Activated T-helper 1 cell treated with anti-CD3 and anti-CD28 coated beads, Interleukin-2, amount 50 U/mL, for 16 hours (primary cell): Measurements from ENCODE around the gene RCOR2.

Experiments used
- DNase-seq, 2 donors: peaks; one replicate each; pipeline ENCODE4 v3.0.0-alpha.2; 2020; ENCODE audit warnings: low read depth in 1 of 2, low spot score in 1 of 2

RCOR2 gene

GRCh38 chr11:63923319-63923718 lies 6.4 kb upstream of the RCOR2 start:
- DNase-seq = no peak

DNA sequence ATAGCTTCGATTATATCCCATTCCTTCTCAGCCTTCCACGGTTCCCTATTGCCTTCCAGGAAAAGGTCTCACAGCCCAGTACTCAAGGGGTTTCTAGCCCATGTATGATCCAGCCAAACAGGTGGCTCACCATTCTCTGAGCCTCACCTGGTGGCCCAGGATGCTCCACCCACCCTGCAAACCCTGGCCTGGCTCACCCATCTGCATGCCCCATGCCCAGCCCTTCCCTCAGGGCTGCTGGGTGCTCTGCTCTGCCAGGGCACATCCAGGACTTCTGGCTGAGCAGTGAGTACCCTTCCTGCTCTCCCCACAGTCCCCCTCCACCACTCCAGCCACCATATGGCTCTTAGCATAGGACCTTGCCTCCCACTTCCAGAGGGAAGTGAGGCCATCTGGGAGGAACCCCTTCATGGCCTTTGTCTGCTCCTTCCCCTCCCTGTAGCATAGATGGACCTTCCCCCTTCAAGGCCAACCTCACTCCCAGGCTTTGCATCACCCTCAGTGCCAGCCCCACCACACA lies 5.8 kb upstream of the RCOR2 start:
- DNase-seq = no peak

DNA sequence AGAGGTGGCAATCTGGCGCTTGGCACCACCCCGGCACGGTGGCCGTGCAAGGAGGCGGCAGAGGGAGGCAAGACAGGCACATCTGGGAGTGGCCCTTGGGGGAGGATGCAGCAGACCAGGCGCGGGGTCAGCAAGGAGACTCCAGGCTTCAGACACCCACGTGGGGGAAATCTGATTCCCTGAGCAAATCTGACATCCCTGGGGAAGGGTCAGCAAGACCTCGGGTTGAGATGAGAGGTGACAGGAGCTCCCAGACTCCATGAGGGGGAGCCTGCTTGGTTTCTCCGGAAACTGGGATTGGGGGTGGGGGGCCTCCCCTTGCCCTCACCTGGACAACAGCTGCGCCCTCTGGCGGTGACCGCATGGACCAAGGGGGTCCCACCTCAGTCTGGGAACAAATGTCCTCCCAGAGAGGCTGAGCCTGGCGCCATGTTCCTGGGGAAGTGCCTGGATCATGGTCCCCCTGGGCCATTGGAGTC lies 4.0 kb upstream of the RCOR2 start:
- DNase-seq = no peak

GRCh38 chr11:63920126-63920938 lies 3.4 kb upstream of the RCOR2 start:
- no peak for DNase-seq

GRCh38 chr11:63919267-63920125 lies 2.5 kb upstream of the RCOR2 start:
- DNase-seq = no peak

DNA sequence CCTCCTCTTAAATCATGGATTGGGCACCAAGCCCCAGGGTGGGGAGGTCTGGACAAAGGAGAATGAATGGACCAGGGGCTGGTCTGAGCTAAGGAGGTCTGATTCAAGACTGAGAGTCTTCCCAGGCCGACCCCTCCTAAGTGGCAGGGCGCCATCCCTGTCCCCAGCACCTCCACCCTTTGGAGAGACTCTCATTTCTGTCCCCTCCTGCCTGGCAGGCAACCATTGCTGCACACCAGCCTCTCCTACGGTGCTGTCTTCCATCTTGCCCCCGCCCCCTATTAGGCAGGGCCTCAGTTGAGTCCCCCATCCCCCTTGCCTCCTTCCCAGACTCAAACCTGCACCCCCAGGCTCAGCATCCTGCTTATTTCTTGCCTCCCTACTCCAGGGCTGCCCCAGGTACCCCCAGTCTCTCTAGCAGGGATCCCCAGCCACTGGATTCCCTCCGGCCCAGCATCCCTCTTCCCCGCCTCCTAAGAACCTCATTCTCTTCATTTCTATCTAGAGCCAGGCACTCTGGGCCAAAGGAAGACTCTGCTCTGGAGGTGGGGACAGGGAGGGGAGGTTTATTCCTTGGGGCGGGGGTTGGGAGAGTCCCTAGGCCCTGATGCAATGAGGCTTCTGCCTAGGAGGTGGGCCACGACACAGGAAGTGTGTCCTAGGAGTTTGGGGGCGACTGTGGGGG lies 1.7 kb upstream of the RCOR2 start:
- DNase-seq = no peak

GRCh38 chr11:63917692-63918506 lies 935 bp upstream of the RCOR2 start:
- no peak for DNase-seq

- DNase-seq = no peak
Observed at GRCh38 chr11:63915961-63916836, 765 bp downstream of the RCOR2 start.

DNA sequence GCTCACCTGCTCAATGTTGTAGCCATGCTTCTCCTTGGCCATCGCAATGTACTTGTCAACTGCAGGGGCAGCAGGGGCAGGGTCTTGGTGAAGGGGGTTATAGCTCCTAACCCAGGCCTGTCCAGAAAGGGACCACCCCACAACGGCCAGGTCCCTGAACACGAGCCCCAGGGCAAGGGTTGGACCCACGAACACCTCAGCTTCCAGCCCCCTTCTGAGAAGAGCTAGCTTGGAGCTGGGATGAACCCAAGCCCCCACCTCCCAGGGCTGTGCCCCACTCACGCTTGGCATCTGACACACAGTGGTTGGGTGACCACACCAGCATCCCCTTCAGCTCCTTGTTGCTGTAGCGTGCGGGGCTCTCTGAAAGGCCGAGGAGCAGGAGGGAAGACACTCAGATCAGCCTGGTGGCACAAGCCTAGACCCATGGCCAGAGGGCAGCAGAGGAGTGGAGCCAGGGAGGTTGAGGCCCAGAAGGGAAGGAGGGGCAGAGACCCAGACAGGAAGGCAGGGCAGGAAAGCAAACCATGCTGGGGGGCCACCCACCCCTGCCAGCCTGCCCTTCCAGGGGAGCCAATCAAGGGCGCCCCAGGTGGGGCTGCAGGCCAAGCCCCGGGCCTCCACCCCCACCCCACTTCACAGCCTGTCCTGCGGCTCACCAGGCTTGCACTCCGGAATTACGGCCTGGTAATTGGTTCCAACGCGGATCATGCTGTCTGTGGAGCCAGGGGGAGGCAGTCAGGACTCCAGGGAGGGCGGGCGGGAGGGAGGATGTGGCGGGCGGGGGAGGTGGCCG lies 1.9 kb downstream of the RCOR2 start:
- no peak for DNase-seq

GRCh38 chr11:63913866-63914830 lies 2.8 kb downstream of the RCOR2 start:
- DNase-seq = no peak

GRCh38 chr11:63912678-63913077 lies 4.3 kb downstream of the RCOR2 start:
- no peak for DNase-seq

DNA sequence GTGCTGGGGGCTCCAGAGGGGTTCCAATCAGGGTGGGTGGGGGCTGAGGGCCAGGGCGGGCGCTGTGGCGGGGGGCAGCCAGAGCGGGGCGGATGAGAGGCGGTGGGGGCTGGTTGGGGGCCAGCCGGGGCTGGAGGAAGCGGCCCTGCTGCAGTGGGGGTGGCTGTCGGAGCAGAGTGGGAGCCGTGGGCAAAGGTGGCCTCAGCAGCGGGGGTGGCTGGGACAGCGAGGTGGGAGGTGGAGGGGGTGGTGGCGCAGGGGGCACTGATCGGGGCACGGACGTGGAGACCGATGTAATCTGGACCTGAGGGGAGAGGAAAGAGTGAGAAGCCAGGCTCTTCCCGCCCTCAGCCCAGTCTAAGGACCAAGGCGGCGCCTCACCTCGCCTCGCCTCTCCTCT lies 5.1 kb downstream of the RCOR2 start:
- DNase-seq = no peak

GRCh38 chr11:63911440-63911839 lies 5.5 kb downstream of the RCOR2 start:
- no peak for DNase-seq

GRCh38 chr11:63910675-63911074 lies 6.3 kb downstream of the RCOR2 start:
- DNase-seq = no peak

GRCh38 chr11:63909591-63910506 lies 7.1 kb downstream of the RCOR2 start:
- DNase-seq = no peak

- DNase-seq = no peak
Observed at GRCh38 chr11:63908631-63909401, 8.1 kb downstream of the RCOR2 start.
